K562 treated with DMSO at 1 percent for 48 hours (cell line): ENCODE measurements around the gene TMPRSS7. TPM values are rescaled to one million over a fixed set of nuclear protein-coding genes. Genes with fewer than 3 reads are reported as not detected.

Source experiments
- total RNA-seq: library from RNA; unstranded; fragments of 300-600 nt; gene quantifications from 2 replicates; pipeline ENCODE4 v1.2.3, GENCODE V29; 2022; ENCODE audit warnings: low replicate concordance; ENCODE audit errors: extremely low read depth

Gene TMPRSS7
- total RNA-seq = not detected in 2 replicates

GRCh38 chr3:112034436-112034835 lies at the start of gene TMPRSS7:
Gene TMPRSS7, plus strand, starts transcription at chr3:112034736. Its CDS starts 110 bp downstream, at chr3:112034846.

GRCh38 chr3:111998636-111999483 lies 35.7 kb upstream of the TMPRSS7 start, which contains the start of gene TAGLN3:
Gene TAGLN3, plus strand, starts transcription at chr3:111998922. Its CDS starts 501 bp downstream, at chr3:111999423.

GRCh38 chr3:112086076-112086854 lies 51.7 kb downstream of the TMPRSS7 start, which contains the start of gene C3orf52:
Gene C3orf52, plus strand, starts transcription at chr3:112086389. Its CDS starts 19 bp downstream, at chr3:112086408.

Other genes starting within 250 kb of the TMPRSS7 start
- not detected in 2 replicates for gene PHLDB2, start 175.5 kb upstream of the TMPRSS7 start, total RNA-seq
- not detected in 2 replicates for gene ABHD10, start 55.7 kb upstream of the TMPRSS7 start, total RNA-seq
- not detected in 2 replicates for gene TAGLN3, start 35.8 kb upstream of the TMPRSS7 start, total RNA-seq
- not detected in 2 replicates for gene C3orf52, start 51.7 kb downstream of the TMPRSS7 start, total RNA-seq
- not detected in 2 replicates for gene GCSAM, start 98.5 kb downstream of the TMPRSS7 start, total RNA-seq